Activated CD4-positive, alpha-beta T cell treated with anti-CD3 and anti-CD28 coated beads, Interleukin-2, Interleukin-6, amounts not matched to agents 100 ng/mL and 50 ng/mL, durations not matched to agents 16 hours and 8 hours (primary cell): ENCODE measurements around the gene GPR27.

Experiments
- DNase-seq: peaks from one replicate; pipeline ENCODE4 v3.0.0-alpha.2; 2020

Gene GPR27

GRCh38 chr3:71753701-71754609 lies at the start of gene GPR27:
TSS of gene GPR27 (plus strand) at chr3:71753855. CDS start at chr3:71754050, 195 bp downstream.
- DNase-seq, result peak; percentile 27

GRCh38 chr3:71704915-71705314 lies 48.7 kb upstream of the GPR27 start:
- no peak for DNase-seq

- no peak for DNase-seq
Observed at GRCh38 chr3:71705681-71706080, 48.0 kb upstream of the GPR27 start.

GRCh38 chr3:71707595-71707994 lies 46.1 kb upstream of the GPR27 start:
- no peak for DNase-seq

- no peak for DNase-seq
Observed at GRCh38 chr3:71708476-71709105, 45.1 kb upstream of the GPR27 start.

- no peak for DNase-seq
Observed at GRCh38 chr3:71709908-71710511, 43.6 kb upstream of the GPR27 start.

- DNase-seq, result peak; percentile 57
Observed at GRCh38 chr3:71710906-71711494, 42.7 kb upstream of the GPR27 start.

- no peak for DNase-seq
Observed at GRCh38 chr3:71713041-71713440, 40.6 kb upstream of the GPR27 start.

GRCh38 chr3:71714595-71714994 lies 39.1 kb upstream of the GPR27 start:
- DNase-seq, result no peak

GRCh38 chr3:71718072-71718471 lies 35.6 kb upstream of the GPR27 start:
- no peak for DNase-seq

GRCh38 chr3:71721002-71721401 lies 32.7 kb upstream of the GPR27 start:
- DNase-seq, result no peak

- peak; percentile 34 for DNase-seq
Observed at GRCh38 chr3:71721651-71722157, 32.0 kb upstream of the GPR27 start.

- no peak for DNase-seq
Observed at GRCh38 chr3:71722693-71723092, 31.0 kb upstream of the GPR27 start.

- peak; percentile 80 for DNase-seq
Observed at GRCh38 chr3:71723452-71724170, 30.0 kb upstream of the GPR27 start.

GRCh38 chr3:71724171-71724453 lies 29.5 kb upstream of the GPR27 start:
- DNase-seq, result no peak

GRCh38 chr3:71724584-71725270 lies 28.9 kb upstream of the GPR27 start:
- DNase-seq, result peak; percentile 39

- DNase-seq, result peak; percentile 43
Observed at GRCh38 chr3:71725271-71725991, 28.2 kb upstream of the GPR27 start, which contains the start of gene EIF4E3. TSS of gene EIF4E3 (minus strand) at chr3:71725402. CDS start at chr3:71725367, 35 bp downstream.

GRCh38 chr3:71726146-71726545 lies 27.5 kb upstream of the GPR27 start:
- peak; percentile 61 for DNase-seq

- peak; percentile 19 for DNase-seq
Observed at GRCh38 chr3:71728632-71729342, 24.9 kb upstream of the GPR27 start.

GRCh38 chr3:71732637-71733036 lies 21.0 kb upstream of the GPR27 start:
- no peak for DNase-seq

GRCh38 chr3:71733319-71733718 lies 20.3 kb upstream of the GPR27 start:
- DNase-seq, result no peak
